Activated T-cell treated with anti-CD3 and anti-CD28 coated beads, Interleukin-2, amount 50 U/mL, for 1 hour (primary cell): Measurements from ENCODE around the gene VPS33B.

Experiments used
- DNase-seq: peaks from one replicate; pipeline ENCODE4 v3.0.0-alpha.2; 2020

The VPS33B gene

GRCh38 chr15:90970274-90970673 is 52.1 kb downstream of the VPS33B start:
- DNase-seq = no peak

- DNase-seq = no peak
These were observed 54.0 kb downstream of the VPS33B start for GRCh38 chr15:90968434-90968833.

GRCh38 chr15:90967206-90967605 is 55.2 kb downstream of the VPS33B start:
- DNase-seq = no peak

GRCh38 chr15:90966262-90966661 is 56.1 kb downstream of the VPS33B start:
- DNase-seq = no peak

GRCh38 chr15:90962021-90962420 is 60.4 kb downstream of the VPS33B start:
- DNase-seq = no peak

- no peak for DNase-seq
These were observed 61.9 kb downstream of the VPS33B start for GRCh38 chr15:90960298-90961091.

- no peak for DNase-seq
These were observed 62.5 kb downstream of the VPS33B start for GRCh38 chr15:90959894-90960293.

- DNase-seq = no peak
These were observed 63.3 kb downstream of the VPS33B start for GRCh38 chr15:90959028-90959595.

GRCh38 chr15:90957791-90958190 is 64.6 kb downstream of the VPS33B start:
- no peak for DNase-seq

GRCh38 chr15:90957031-90957790 is 65.2 kb downstream of the VPS33B start:
- DNase-seq = no peak

GRCh38 chr15:90956274-90957030 is 65.9 kb downstream of the VPS33B start:
- peak; percentile 75 for DNase-seq

- DNase-seq = no peak
These were observed 66.6 kb downstream of the VPS33B start for GRCh38 chr15:90955624-90956273.

GRCh38 chr15:90954712-90955623 is 67.4 kb downstream of the VPS33B start, which contains the start of gene RCCD1:
Gene RCCD1 (plus strand): TSS chr15:90954884. CDS start chr15:90956735, 1,851 bp downstream.
- DNase-seq = peak; percentile 82

GRCh38 chr15:90953947-90954711 is 68.3 kb downstream of the VPS33B start:
- no peak for DNase-seq

- DNase-seq = no peak
These were observed 69.3 kb downstream of the VPS33B start for GRCh38 chr15:90952901-90953677.

- DNase-seq = no peak
These were observed 71.7 kb downstream of the VPS33B start for GRCh38 chr15:90950676-90951075.

GRCh38 chr15:90949979-90950675 is 72.3 kb downstream of the VPS33B start:
- DNase-seq = no peak
